A549 (cell line): Measurements from ENCODE around the gene SEMA5A. TPM values are rescaled to one million over a fixed set of nuclear protein-coding genes. Genes with fewer than 3 reads are reported as not detected.

ENCODE experiments used
- ATAC-seq, 2 experiments: fragments of 200-7000 bp in 1 of 2; fragments of >200 bp in 1 of 2; cut with Nextera tagmentation in 1 of 2; cut with Tn5 transposase in 1 of 2; 3 replicates each; pipeline versions ENCODE4 v1.8.0 to v1.9.1; 2018 to 2020; ENCODE audit warnings: mild to moderate bottlenecking in 1 of 2, moderate library complexity in 1 of 2
- CTCF ChIA-PET: fragments of 300-600 bp; sonication (Branson Sonifier 250); formaldehyde crosslinking; extraction: SDS; loops from one replicate; lab custom pipeline; 2021; ENCODE audit warnings: antibody characterized with exemption, inconsistent platforms; lab: Yijun Ruan, JAX
- POLR2A ChIA-PET: fragments of 350-600 bp; formaldehyde crosslinking; extraction: SDS; loops from one replicate; lab custom pipeline; 2021; ENCODE audit warnings: antibody characterized with exemption, inconsistent platforms; lab: Yijun Ruan, JAX
- DNase-seq, 2 experiments: peaks; one replicate each; pipeline versions ENCODE4 v3.0.0 to v3.0.0-alpha.2; 2011 to 2016; ENCODE audit warnings: low read depth in 1 of 2, low spot score in 1 of 2
- FAIRE-seq: peaks from 2 replicates; lab custom pipeline; 2011; peaks lifted over from hg19 to GRCh38; lab: Jason Lieb, UNC
- H3K27ac ChIP-seq, 2 experiments: fragments of >200 bp; sonication (Bioruptor Twin); formaldehyde crosslinking; 3 replicates each; pipeline ENCODE4 v1.5.1; 2016 to 2017
- H3K4me1 ChIP-seq: fragments of >200 bp; sonication (Bioruptor Twin); formaldehyde crosslinking; 3 replicates; pipeline ENCODE4 v1.6.1; 2016
- H3K4me2 ChIP-seq: fragments of >200 bp; sonication (Bioruptor Twin); formaldehyde crosslinking; 3 replicates; pipeline ENCODE4 v1.6.1; 2016
- H3K4me3 ChIP-seq: fragments of >200 bp; sonication (Bioruptor Twin); formaldehyde crosslinking; 3 replicates; pipeline ENCODE4 v1.5.1; 2016
- H3K9me3 ChIP-seq: fragments of >200 bp; sonication (Bioruptor Twin); formaldehyde crosslinking; 3 replicates; pipeline ENCODE4 v1.6.1; 2016
- CHD2 ChIP-seq: fragments of 150-350 bp; IDR thresholded peaks from 2 replicates; pipeline ENCODE4 v1.6.1; 2014; ENCODE audit warnings: low read length; ENCODE audit not compliant: partially characterized antibody
- CHD4 ChIP-seq: fragments of 200-600 bp; sonication (generic); IDR thresholded peaks from 2 replicates; pipeline ENCODE4 v1.6.1; 2016; ENCODE audit warnings: antibody characterized with exemption, mild to moderate bottlenecking, borderline replicate concordance
- E2F6 ChIP-seq: IDR thresholded peaks from 2 replicates; pipeline ENCODE4 v1.6.1; 2012; ENCODE audit warnings: low read depth, borderline replicate concordance
- EHF ChIP-seq: fragments of 250-450 bp; sonication (Bioruptor Pico); IDR thresholded peaks from 2 replicates; pipeline ENCODE4 v1.5.0; 2020; ENCODE audit warnings: mild to moderate bottlenecking
- EHMT2 ChIP-seq: fragments of 200-600 bp; sonication (generic); IDR thresholded peaks from 2 replicates; pipeline ENCODE4 v1.6.1; 2016; ENCODE audit warnings: antibody characterized with exemption, low read depth, mild to moderate bottlenecking, moderate library complexity
- FOSL2 ChIP-seq, 2 experiments: fragments of 450-650 bp in 1 of 2; fragments of >200 bp in 1 of 2; sonication (Bioruptor Twin) in 1 of 2; formaldehyde crosslinking; IDR thresholded peaks; 2 replicates each; pipeline versions ENCODE4 v1.5.0 to v1.6.1; 2016 to 2020; ENCODE audit warnings: mild to moderate bottlenecking in 1 of 2, moderate library complexity in 1 of 2
- FOXS1 ChIP-seq: fragments of 250-450 bp; sonication (Bioruptor Pico); IDR thresholded peaks from 2 replicates; pipeline ENCODE4 v1.5.0; 2020; ENCODE audit warnings: mild to moderate bottlenecking, moderate library complexity
- HDAC2 ChIP-seq: fragments of 200-600 bp; sonication (generic); IDR thresholded peaks from 2 replicates; pipeline ENCODE4 v1.6.1; 2016
- HEYL ChIP-seq: fragments of 250-450 bp; sonication (Bioruptor Pico); IDR thresholded peaks from 2 replicates; pipeline ENCODE4 v1.8.0; 2021; ENCODE audit warnings: mild to moderate bottlenecking, moderate library complexity
- HMGXB4 ChIP-seq: fragments of 250-450 bp; sonication (Bioruptor Pico); IDR thresholded peaks from 2 replicates; pipeline ENCODE4 v1.5.0; 2021; ENCODE audit warnings: mild to moderate bottlenecking, moderate library complexity, borderline replicate concordance
- HOXA7 ChIP-seq: fragments of 250-450 bp; sonication (Bioruptor Pico); IDR thresholded peaks from 2 replicates; pipeline ENCODE4 v1.5.0; 2020; ENCODE audit warnings: mild to moderate bottlenecking, moderate library complexity
- HOXB13 ChIP-seq: fragments of 250-450 bp; sonication (Bioruptor Pico); IDR thresholded peaks from 2 replicates; pipeline ENCODE4 v1.5.0; 2020; ENCODE audit warnings: low read depth, mild to moderate bottlenecking, moderate library complexity
- MAFK ChIP-seq: fragments of 450-650 bp; IDR thresholded peaks from 2 replicates; pipeline ENCODE4 v1.6.1; 2014; ENCODE audit not compliant: partially characterized antibody
- NFE2L2 ChIP-seq: fragments of 150-350 bp; conservative IDR thresholded peaks from 2 replicates; pipeline ENCODE4 v1.6.1; 2014; ENCODE audit warnings: low read length
- NPAS2 ChIP-seq: fragments of 250-450 bp; sonication (Bioruptor Pico); IDR thresholded peaks from 2 replicates; pipeline ENCODE4 v1.8.0; 2022; ENCODE audit warnings: mild to moderate bottlenecking, moderate library complexity, borderline replicate concordance
- NR3C1 ChIP-seq: fragments of >200 bp; sonication (Bioruptor Twin); formaldehyde crosslinking; IDR thresholded peaks from 3 replicates; pipeline ENCODE4 v1.6.1; 2017
- PBX3 ChIP-seq: IDR thresholded peaks from 2 replicates; pipeline ENCODE4 v1.6.1; 2012
- POLR2A ChIP-seq: IDR thresholded peaks from 2 replicates; pipeline ENCODE4 v1.6.1; 2012; ENCODE audit warnings: mild to moderate bottlenecking, low read length
- RAD21 ChIP-seq, 2 experiments: fragments of >200 bp in 1 of 2; sonication (Bioruptor Twin) in 1 of 2; formaldehyde crosslinking in 1 of 2; IDR thresholded peaks in 1 of 2; conservative IDR thresholded peaks in 1 of 2; 2 replicates in 1 of 2; 3 replicates in 1 of 2; pipeline ENCODE4 v1.6.1; 2012 to 2018; ENCODE audit warnings: inconsistent platforms in 1 of 2
- RFX5 ChIP-seq: fragments of 450-650 bp; IDR thresholded peaks from 2 replicates; pipeline ENCODE4 v1.7.1; 2014; ENCODE audit warnings: antibody characterized with exemption, mild to moderate bottlenecking, moderate library complexity
- TFCP2L1 ChIP-seq: fragments of 250-450 bp; sonication (Bioruptor Pico); IDR thresholded peaks from 2 replicates; pipeline ENCODE4 v1.5.0; 2021; ENCODE audit warnings: mild to moderate bottlenecking
- ZFP36 ChIP-seq: fragments of 450-650 bp; IDR thresholded peaks from 2 replicates; pipeline ENCODE4 v1.6.1; 2014; ENCODE audit warnings: borderline replicate concordance; ENCODE audit not compliant: partially characterized antibody
- WGBS: methylation state at CpG from one replicate; pipeline ENCODE4 v1.1.6; 2017; ENCODE audit errors: missing lambda C conversion rate; 5-methylcytosine and 5-hydroxymethylcytosine counted together
- polyA plus RNA-seq, 4 experiments: library from polyadenylated mRNA; depleted of rRNA in 3 of 4; stranded (reverse); fragments of >200 nt; fragmentation: RNase III in 1 of 4; extraction: RNeasy Plus Mini Kit Qiagen cat#74134 plus additional on column Dnase treatment in 1 of 4; gene quantifications; 2 replicates in 3 of 4; 3 replicates in 1 of 4; pipeline ENCODE4 v1.2.3, GENCODE V29; 2011 to 2017

Gene SEMA5A
- polyA plus RNA-seq, 2 of the 4 experiments (the other 2 are of a cell fraction) = not detected

- POLR2A ChIA-PET = no interaction called here
- Histone ChIP-seq H3K4me2 (no peak overlapping the region), H3K9me3 (no peaks in the 10 kb centered on the region), H3K27ac (no peak overlapping the region), H3K4me3 (no peak overlapping the region), H3K4me1 (no peaks in the 10 kb centered on the region)
- DNase-seq (no peak), ATAC-seq (no peak), FAIRE-seq (no peak)
- CTCF ChIA-PET = no interaction called here
- WGBS = 0% methylated on average over 1 of the region's 1 CpG
- TF ChIP-seq CHD2 (no peak), MAFK (no peak)
Measured at GRCh38 chr5:9098990-9099389, 446.9 kb downstream of the SEMA5A start.

GRCh38 chr5:9094582-9094981, 451.3 kb downstream of the SEMA5A start:
- no peak overlapping the region for H3K4me2 ChIP-seq
- CTCF ChIA-PET = interaction anchor here (1.0 kb wide), 1 partner anchor 18 kb away, joined by 3 read pairs; no protein-coding TSS in a partner anchor
- H3K27ac ChIP-seq = no peak overlapping the region
- no peak for DNase-seq
- no peak for TF ChIP-seq NFE2L2
- TF ChIP-seq NR3C1 = no peak
- TF ChIP-seq RAD21 (conservative IDR thresholded peaks at IDR 0.05 in 1 of 2, IDR thresholded peaks at IDR 0.05 in 1 of 2) = no peak
- no peak for TF ChIP-seq TFCP2L1 (CRISPR knock-in tag)
- no peak for TF ChIP-seq HOXA7
- TF ChIP-seq CHD2 = no peak
- no peak for TF ChIP-seq POLR2A
- no peak for TF ChIP-seq HMGXB4
- TF ChIP-seq HEYL (CRISPR knock-in tag) = no peak
- H3K9me3 ChIP-seq = no peaks in the 10 kb centered on the region
- WGBS = 19% methylated on average over 6 of the region's 6 CpGs
- POLR2A ChIA-PET = no interaction called here
- no peaks in the 10 kb centered on the region for H3K4me1 ChIP-seq
- no peak overlapping the region for H3K4me3 ChIP-seq
- no peak for ATAC-seq
- no peak for FAIRE-seq

GRCh38 chr5:9091896-9092662, 453.8 kb downstream of the SEMA5A start:
- no peak for ATAC-seq
- Histone ChIP-seq H3K4me1 (no peaks in the 10 kb centered on the region), H3K9me3 (no peaks in the 10 kb centered on the region), H3K27ac (no peak overlapping the region), H3K4me2 (no peak overlapping the region), H3K4me3 (no peak overlapping the region)
- no peak for TF ChIP-seq EHF (CRISPR knock-in tag)
- TF ChIP-seq PBX3 = no peak
- no peak for TF ChIP-seq ZFP36
- no peak for TF ChIP-seq RFX5
- no peak for TF ChIP-seq E2F6
- TF ChIP-seq NPAS2 (CRISPR knock-in tag) = no peak
- TF ChIP-seq EHMT2 = no peak
- no peak for TF ChIP-seq FOSL2 (IDR thresholded peaks at IDR 0.05)
- no peak for TF ChIP-seq FOSL2 (CRISPR knock-in tag; IDR thresholded peaks at IDR 0.05)
- no peak for TF ChIP-seq HMGXB4
- no peak for TF ChIP-seq CHD4
- no peak for TF ChIP-seq FOXS1 (CRISPR knock-in tag)
- no peak for TF ChIP-seq HDAC2
- TF ChIP-seq HOXB13 (CRISPR knock-in tag) = no peak
- CTCF ChIA-PET = no interaction called here
- no peak for FAIRE-seq
- no peak for DNase-seq
- 1% methylated on average over 5 of the region's 5 CpGs for WGBS
- POLR2A ChIA-PET = no interaction called here
